ENCODE measurements around the gene GLB1L3. TPM values are rescaled to one million over a fixed set of nuclear protein-coding genes. Genes with fewer than 3 reads are reported as not detected.
"Not testable (repeated sequence)": the region's sequence is repeated elsewhere in the genome, so short reads cannot be mapped to it uniquely, and the experiment has no call there.

Gene GLB1L3
- total RNA-seq, 1 donor from 2014 or later: not detected

- DNase-seq (ENCODE audit: low read depth): no peak
These were observed 37.8 kb downstream of the GLB1L3 start for GRCh38 chr11:134313821-134314607.

GRCh38 chr11:134317103-134317502 is 40.9 kb downstream of the GLB1L3 start:
- no peak for DNase-seq (ENCODE audit: low read depth)

DNA sequence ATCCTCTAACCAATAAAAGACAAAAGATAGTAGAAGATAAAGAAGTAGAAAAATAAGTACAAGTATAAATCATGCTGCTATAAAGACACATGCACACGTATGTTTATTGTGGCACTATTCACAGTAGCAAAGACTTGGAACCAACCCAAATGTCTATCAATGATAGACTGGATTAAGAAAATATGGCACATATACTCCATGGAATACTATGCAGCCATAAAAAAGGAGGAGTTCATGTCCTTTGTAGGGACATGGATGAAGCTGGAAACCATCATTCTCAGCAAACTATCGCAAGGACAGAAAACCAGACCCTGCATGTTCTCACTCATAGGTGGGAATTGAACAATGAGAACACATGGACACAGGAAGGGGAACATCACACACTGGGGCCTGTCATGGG is 45.2 kb downstream of the GLB1L3 start:
- DNase-seq (ENCODE audit: low read depth): not testable (repeated sequence)

GRCh38 chr11:134322553-134322952 is 46.4 kb downstream of the GLB1L3 start:
- no peak for DNase-seq (ENCODE audit: low read depth)

GRCh38 chr11:134328433-134328832 is 52.3 kb downstream of the GLB1L3 start:
- no peak for DNase-seq (ENCODE audit: low read depth)

DNA sequence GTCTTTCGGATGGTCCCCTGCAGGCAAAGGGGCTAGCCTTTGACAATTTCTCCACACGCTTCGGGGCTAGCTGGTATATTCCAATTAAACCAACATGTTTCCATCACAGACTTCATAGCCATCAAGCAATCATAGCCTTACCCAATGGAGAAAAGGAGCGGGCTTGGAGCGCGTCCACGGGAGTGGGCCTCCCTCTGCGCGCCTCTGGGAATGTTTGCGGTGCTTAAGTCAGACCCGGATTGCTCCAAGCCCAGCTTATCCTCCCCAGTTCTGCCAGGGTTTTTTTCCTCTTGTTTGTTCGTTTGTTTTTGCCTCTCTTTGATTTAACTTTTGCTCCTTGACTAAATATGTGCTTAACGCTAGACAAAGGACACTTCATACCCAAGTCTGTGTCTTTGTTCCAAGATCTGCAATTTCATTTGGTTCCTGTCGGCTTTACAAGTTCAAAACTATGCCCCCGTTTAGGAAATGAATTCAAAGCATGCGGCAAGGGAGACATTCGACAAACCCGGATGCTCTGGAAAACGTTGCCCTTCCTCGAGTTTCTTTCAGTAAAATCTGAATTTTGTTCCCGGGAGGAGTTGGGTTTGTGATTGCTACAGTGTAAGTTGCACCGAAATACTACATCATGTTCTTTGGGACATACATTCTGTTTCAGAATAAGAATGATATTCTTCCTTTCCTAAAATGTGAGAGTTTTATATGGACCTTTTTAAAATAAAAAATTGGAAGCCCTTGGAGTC is 54.6 kb downstream of the GLB1L3 start:
- no peak for DNase-seq (ENCODE audit: low read depth)

DNA sequence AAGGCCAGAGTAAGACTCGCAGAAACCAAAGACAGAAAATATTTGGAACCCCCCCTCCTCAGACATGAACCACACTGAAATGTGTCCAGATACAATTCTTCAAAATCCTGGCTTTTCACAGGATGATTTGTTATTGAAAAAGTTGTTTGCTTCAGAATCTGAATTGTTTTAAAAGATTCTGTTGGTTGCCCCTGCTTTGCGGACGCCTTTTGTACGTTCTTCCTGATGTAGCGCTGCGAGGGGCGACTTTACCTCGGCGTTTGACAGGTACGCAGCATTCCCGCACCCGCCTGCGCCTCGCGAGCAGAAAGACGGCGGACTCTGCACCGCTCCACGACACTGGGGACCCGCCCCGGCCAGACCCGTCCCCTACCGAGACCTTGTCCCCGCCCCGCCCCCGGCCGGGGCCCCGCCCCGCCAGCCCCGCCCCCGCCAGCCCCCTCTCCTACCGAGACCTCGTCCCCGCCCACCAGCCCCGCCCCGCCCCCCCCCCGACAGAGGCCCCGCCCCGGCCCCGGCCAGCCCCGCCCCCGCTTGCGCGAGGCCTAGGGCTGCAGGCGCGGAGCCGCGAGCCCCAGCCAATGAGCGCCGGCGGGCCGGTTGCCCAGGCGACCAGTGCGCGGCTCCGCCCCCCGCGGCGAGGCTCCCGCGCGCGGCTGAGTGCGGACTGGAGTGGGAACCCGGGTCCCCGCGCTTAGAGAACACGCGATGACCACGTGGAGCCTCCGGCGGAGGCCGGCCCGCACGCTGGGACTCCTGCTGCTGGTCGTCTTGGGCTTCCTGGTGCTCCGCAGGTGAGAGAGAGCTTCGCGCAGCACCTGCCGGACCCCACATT is 55.4 kb downstream of the GLB1L3 start, which contains the start of gene GLB1L2:
Gene GLB1L2, plus strand, starts transcription at position 635 of the 835 bp plus-strand sequence. Its CDS starts 74 bp downstream, at position 709.
- DNase-seq (ENCODE audit: low read depth): peak; percentile 11

GRCh38 chr11:134332189-134332631 is 56.0 kb downstream of the GLB1L3 start:
- no peak for DNase-seq (ENCODE audit: low read depth)

- DNase-seq (ENCODE audit: low read depth): no peak
These were observed 56.6 kb downstream of the GLB1L3 start for GRCh38 chr11:134332782-134333181.

GRCh38 chr11:134333312-134333711 is 57.1 kb downstream of the GLB1L3 start:
- DNase-seq (ENCODE audit: low read depth): no peak

DNA sequence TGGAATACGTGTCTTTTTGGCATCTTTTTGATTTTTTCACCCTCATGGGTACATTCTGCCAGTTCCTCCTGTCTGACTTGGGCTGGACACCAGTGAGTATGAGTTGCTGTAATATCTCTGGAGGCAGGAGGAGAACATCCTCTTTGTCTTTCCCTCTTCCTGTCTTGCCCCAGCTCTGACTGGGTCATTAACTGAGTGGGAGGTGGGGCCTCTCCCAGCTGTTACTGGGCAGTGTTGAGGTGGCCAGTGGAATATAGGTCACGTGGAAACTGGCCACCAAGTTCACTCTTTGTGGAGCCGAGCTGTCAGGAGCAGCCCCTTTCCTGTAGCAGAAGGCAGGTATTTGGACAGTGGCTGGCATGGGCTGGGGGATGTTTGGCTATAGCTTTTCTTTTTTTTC is 57.8 kb downstream of the GLB1L3 start:
- DNase-seq (ENCODE audit: low read depth): no peak

GRCh38 chr11:134334796-134335571 is 58.8 kb downstream of the GLB1L3 start:
- no peak for DNase-seq (ENCODE audit: low read depth)

DNA sequence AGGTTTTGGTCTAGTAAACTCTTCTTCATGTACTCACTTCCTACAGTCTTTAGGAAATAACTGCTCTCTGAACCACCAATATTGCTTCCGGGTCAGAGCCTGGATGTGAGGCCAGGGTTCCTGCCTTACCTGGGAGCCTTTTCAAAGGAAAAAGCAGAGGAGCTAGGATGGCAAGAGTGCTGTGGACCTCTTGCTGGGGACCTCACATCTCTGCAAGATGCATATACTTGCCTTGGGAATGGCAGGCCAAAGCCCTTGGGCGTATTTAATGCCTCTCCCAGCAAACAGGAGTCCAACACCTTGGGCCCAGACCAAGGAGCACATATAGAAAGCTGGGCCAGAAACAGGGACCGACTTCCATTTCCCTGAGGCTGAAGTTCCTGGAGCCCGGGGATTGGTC is 60.9 kb downstream of the GLB1L3 start:
- DNase-seq (ENCODE audit: low read depth): no peak

GRCh38 chr11:134338068-134338467 is 61.9 kb downstream of the GLB1L3 start:
- no peak for DNase-seq (ENCODE audit: low read depth)

DNA sequence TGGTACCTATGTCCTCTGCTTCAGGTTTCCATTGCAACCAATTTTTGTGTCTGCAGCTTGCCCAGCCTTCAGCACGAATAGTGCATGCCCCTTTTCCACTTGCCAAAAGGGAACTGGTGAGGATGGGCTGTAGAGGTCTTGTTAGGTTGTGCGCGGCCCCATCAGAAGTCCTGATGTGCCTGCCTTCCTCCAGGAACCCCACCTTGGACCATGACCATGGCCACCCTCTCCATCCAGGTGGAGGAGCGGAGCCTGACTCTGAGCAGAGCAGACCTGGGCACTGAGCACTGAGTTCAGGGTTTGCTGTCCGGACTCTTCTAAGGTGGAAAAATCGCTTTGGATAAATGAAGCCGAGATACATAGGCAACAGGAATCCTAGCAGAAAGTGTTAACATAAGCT is 62.5 kb downstream of the GLB1L3 start:
- no peak for DNase-seq (ENCODE audit: low read depth)

DNA sequence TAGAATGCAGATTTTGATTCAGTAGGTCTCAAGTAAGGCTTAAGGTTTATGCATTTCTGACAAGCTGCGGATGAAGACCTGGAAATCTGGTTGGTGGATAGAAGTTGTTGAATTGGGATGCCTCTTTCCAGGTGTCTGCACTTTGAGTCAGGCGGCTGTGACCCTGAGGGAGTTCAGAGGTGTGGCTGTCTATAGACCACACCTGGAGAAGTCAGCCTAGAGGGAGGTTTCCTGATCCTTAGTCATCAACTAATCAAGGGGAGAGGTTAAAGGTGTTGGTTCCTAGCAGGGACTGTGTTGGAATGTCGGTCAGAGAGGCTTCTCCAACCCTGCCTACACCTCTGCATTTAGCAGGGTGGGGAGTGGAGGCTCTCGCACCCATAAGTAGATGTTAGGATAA is 63.6 kb downstream of the GLB1L3 start:
- no peak for DNase-seq (ENCODE audit: low read depth)

DNA sequence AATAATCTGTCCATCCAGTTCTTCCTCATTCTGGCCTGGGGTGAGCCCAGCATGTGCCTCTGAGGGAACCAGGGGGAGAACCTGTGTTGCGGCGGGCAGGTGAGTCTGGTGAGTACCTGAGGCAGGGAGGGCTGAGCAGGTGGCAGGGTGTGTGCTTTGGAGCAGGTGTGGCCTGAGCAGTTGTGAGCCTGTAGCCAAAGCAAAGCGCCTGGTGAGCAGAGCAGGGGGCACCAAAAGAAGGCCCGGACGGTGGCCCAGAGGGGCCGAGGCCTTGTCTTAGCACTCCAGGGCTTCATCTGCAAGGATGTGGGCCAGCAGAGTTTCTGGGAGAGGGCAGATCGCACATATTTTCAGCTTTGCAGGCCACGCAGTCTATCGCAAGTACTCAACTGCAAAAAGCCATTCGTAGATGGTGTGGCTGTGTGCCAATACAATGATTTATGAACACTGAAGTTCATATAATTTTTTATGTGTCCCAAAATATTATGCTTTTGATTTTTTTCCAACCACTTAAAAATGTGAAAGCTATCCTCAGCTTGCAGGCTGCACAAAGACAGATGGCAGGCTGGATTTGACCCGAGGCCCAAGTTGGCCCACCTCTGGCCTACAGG is 64.3 kb downstream of the GLB1L3 start:
- no peak for DNase-seq (ENCODE audit: low read depth)

DNA sequence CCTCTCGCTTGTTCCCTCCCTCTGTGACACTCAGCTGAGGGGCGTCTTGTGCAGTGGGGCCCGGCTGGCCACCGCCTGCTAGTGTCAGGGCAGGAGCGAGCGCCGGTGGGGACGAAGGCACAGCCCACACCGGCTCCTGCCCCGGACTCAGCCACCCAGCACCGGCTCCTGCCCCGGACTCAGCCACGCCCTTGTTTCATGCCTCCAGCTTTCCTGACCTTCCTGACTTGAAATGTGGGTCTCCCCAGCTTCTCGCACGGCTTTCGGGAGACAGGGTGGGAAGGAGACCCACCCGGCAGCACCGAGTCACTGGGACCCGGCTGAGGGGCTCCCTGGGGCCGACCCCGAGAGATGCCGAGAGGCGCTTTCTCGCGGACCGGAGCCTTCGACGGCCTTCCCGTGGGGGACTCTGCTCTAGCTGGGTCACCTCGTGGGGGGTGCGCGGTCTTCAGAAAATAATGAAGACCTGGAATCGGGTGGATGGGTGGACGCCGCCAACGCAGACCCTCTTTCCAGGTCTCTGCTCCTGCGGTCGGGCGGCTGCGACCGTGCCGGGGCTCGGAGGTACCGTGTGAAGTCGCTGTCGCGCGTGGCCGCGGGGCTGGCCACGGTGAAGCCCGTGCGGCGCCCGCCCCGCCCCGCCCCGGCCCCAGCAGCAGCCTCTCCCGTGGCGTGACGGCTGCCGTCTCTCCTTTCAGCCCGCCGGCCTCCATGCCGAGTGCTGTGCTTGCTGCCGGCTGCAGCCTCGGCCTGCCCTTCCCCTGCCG is 65.8 kb downstream of the GLB1L3 start:
- DNase-seq (ENCODE audit: low read depth): no peak

- no peak for DNase-seq (ENCODE audit: low read depth)
These were observed 66.6 kb downstream of the GLB1L3 start for GRCh38 chr11:134342572-134343340.
